ENCODE data around the gene AKAP5.

The AKAP5 gene

DNA sequence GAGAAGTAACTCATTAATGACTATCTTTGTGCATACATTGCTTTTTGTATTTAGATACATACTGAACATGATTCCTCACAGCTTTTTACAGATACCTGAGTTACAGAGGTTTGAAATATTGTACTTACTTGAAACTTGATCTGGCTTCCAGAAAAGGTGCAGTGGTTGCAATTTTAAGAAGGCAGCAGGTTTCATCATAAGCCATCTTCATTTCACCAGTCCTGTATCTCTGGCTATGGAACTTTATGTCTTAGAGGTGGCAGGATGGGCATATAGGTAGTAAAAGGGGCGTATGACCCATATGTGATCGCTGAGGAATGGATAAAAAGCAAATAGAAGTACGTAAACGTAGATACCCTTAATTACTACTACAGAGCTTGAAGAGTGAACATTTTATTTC, 52.9 kb downstream of the AKAP5 start:
- TF ChIP-seq CREB1 (IDR thresholded peaks at IDR 0.05; ENCODE audit: low read depth) (no peak), RAD21 (IDR thresholded peaks at IDR 0.05; ENCODE audit: low read depth) (no peak), ZBTB7A (IDR thresholded peaks at IDR 0.05; ENCODE audit: low read depth) (no peak), TCF12 (IDR thresholded peaks at IDR 0.05; ENCODE audit: low read depth) (no peak), NFIC (IDR thresholded peaks at IDR 0.05) (no peak), EGR1 (IDR thresholded peaks at IDR 0.05) (no peak), EP300 (IDR thresholded peaks at IDR 0.05; ENCODE audit: borderline replicate concordance) (no peak)
- TF ChIP-seq, protein P1, sequence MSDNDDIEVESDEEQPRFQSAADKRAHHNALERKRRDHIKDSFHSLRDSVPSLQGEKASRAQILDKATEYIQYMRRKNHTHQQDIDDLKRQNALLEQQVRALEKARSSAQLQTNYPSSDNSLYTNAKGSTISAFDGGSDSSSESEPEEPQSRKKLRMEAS (IDR thresholded peaks at IDR 0.05), result no peak
- TF ChIP-seq, protein P2, sequence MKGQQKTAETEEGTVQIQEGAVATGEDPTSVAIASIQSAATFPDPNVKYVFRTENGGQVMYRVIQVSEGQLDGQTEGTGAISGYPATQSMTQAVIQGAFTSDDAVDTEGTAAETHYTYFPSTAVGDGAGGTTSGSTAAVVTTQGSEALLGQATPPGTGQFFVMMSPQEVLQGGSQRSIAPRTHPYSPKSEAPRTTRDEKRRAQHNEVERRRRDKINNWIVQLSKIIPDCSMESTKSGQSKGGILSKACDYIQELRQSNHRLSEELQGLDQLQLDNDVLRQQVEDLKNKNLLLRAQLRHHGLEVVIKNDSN (IDR thresholded peaks at IDR 0.05), result no peak

DNA sequence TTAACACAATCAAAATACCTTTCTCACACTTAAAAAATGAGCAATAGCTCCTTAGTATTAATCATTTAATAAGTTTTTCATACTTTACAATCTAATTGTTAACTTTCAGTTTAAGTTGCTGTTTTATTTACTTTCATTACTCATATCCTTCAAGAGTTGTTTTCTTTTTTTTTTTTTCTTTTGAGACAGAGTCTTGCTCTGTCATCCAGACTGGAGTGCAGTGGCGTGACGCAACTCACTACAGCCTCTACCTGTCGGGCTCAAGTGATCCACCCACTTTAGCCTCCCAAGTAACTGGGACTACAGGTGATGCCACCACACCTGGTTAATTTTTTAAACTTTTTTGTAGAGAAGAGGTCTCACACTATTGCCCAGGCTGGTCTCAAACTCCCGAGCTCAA, 55.4 kb downstream of the AKAP5 start:
- TF ChIP-seq, protein P1 (IDR thresholded peaks at IDR 0.05), result no peak
- TF ChIP-seq CREB1 (IDR thresholded peaks at IDR 0.05; ENCODE audit: low read depth), result no peak
- no peak for TF ChIP-seq FOXM1 (IDR thresholded peaks at IDR 0.05; ENCODE audit: borderline replicate concordance, low read depth)
- no peak for TF ChIP-seq NFIC (IDR thresholded peaks at IDR 0.05)
- TF ChIP-seq EP300 (IDR thresholded peaks at IDR 0.05; ENCODE audit: borderline replicate concordance), result no peak
- TF ChIP-seq ZBTB7A (IDR thresholded peaks at IDR 0.05; ENCODE audit: low read depth), result no peak
- TF ChIP-seq, protein P2 (IDR thresholded peaks at IDR 0.05), result no peak
- no peak for TF ChIP-seq TAF1 (IDR thresholded peaks at IDR 0.05; ENCODE audit: low read depth)
- no peak for TF ChIP-seq EGR1 (IDR thresholded peaks at IDR 0.05)
- TF ChIP-seq RAD21 (IDR thresholded peaks at IDR 0.05; ENCODE audit: low read depth), result no peak
- TF ChIP-seq, protein P3, sequence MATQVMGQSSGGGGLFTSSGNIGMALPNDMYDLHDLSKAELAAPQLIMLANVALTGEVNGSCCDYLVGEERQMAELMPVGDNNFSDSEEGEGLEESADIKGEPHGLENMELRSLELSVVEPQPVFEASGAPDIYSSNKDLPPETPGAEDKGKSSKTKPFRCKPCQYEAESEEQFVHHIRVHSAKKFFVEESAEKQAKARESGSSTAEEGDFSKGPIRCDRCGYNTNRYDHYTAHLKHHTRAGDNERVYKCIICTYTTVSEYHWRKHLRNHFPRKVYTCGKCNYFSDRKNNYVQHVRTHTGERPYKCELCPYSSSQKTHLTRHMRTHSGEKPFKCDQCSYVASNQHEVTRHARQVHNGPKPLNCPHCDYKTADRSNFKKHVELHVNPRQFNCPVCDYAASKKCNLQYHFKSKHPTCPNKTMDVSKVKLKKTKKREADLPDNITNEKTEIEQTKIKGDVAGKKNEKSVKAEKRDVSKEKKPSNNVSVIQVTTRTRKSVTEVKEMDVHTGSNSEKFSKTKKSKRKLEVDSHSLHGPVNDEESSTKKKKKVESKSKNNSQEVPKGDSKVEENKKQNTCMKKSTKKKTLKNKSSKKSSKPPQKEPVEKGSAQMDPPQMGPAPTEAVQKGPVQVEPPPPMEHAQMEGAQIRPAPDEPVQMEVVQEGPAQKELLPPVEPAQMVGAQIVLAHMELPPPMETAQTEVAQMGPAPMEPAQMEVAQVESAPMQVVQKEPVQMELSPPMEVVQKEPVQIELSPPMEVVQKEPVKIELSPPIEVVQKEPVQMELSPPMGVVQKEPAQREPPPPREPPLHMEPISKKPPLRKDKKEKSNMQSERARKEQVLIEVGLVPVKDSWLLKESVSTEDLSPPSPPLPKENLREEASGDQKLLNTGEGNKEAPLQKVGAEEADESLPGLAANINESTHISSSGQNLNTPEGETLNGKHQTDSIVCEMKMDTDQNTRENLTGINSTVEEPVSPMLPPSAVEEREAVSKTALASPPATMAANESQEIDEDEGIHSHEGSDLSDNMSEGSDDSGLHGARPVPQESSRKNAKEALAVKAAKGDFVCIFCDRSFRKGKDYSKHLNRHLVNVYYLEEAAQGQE (IDR thresholded peaks at IDR 0.05; ENCODE audit: low read depth), result no peak

DNA sequence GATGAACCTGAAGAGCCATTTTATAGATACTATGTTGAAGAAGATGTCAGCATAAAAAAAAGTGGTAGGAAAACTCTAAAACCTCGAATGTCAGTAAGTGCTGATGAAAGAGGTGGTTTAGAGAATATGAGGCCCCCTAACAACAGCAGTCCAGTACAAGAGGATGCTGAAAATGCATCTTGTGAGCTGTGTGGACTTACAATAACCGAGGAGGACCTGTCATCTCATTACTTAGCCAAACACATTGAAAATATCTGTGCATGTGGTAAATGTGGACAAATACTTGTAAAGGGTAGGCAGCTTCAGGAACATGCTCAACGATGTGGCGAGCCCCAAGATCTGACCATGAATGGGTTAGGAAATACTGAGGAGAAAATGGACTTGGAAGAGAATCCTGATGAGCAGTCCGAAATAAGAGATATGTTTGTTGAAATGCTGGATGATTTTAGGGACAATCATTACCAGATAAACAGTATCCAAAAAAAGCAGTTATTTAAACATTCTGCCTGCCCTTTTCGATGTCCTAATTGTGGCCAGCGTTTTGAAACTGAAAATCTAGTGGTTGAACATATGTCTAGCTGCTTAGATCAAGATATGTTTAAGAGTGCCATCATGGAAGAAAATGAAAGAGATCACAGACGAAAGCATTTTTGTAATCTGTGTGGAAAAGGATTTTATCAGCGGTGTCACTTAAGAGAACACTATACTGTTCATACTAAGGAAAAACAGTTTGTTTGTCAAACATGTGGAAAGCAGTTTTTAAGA, 57.5 kb downstream of the AKAP5 start:
- TF ChIP-seq ZBTB7A (IDR thresholded peaks at IDR 0.05; ENCODE audit: low read depth) (no peak), CEBPB (IDR thresholded peaks at IDR 0.05) (no peak), NFIC (IDR thresholded peaks at IDR 0.05) (no peak), EP300 (IDR thresholded peaks at IDR 0.05; ENCODE audit: borderline replicate concordance) (no peak), YY1 (IDR thresholded peaks at IDR 0.05; ENCODE audit: low read depth) (no peak), TCF12 (IDR thresholded peaks at IDR 0.05; ENCODE audit: low read depth) (no peak), EGR1 (IDR thresholded peaks at IDR 0.05) (no peak), RAD21 (IDR thresholded peaks at IDR 0.05; ENCODE audit: low read depth) (no peak), TAF1 (IDR thresholded peaks at IDR 0.05; ENCODE audit: low read depth) (no peak), TEAD4 (IDR thresholded peaks at IDR 0.05) (no peak)
- TF ChIP-seq, protein P3 (IDR thresholded peaks at IDR 0.05; ENCODE audit: low read depth), result no peak
- TF ChIP-seq, protein P2 (IDR thresholded peaks at IDR 0.05), result no peak

Measured in Ishikawa (cell line).